Aorta (tissue), 5 donors: ENCODE results near the gene PSEN1. TPM values are rescaled to one million over a fixed set of nuclear protein-coding genes. Genes with fewer than 3 reads are reported as not detected.

Experiments used
- ATAC-seq: fragments of 200-7000 bp; cut with Tn5 transposase; one replicate; pipeline ENCODE4 v1.9.1; 2022; ENCODE audit warnings: moderate library complexity; ENCODE audit not compliant: low FRiP score
- DNase-seq, 2 donors: peaks; one replicate each; pipeline ENCODE4 v3.0.0-alpha.2; 2020
- H3K27ac ChIP-seq, 2 donors: one replicate each; pipeline ENCODE4 v1.5.1; 2013; ENCODE audit warnings: low read length in 2 of 2, mild to moderate bottlenecking in 2 of 2, moderate library complexity in 2 of 2, control low read depth in 1 of 2, inconsistent platforms in 1 of 2, low read depth in 1 of 2
- H3K27me3 ChIP-seq, 2 donors: one replicate each; pipeline ENCODE4 v1.6.1; 2013; ENCODE audit warnings: control low read depth in 1 of 2, low read length in 1 of 2, mild to moderate bottlenecking in 1 of 2, moderate library complexity in 1 of 2; ENCODE audit not compliant: insufficient read depth in 2 of 2, control insufficient read depth in 1 of 2
- H3K36me3 ChIP-seq, 2 donors: one replicate each; pipeline ENCODE4 v1.6.1; 2013; ENCODE audit warnings: control low read depth in 1 of 2, low read length in 1 of 2, mild to moderate bottlenecking in 1 of 2; ENCODE audit not compliant: insufficient read depth in 2 of 2, control insufficient read depth in 1 of 2
- H3K4me1 ChIP-seq, 2 donors: one replicate each; pipeline ENCODE4 v1.6.1; 2013; ENCODE audit warnings: low read length in 2 of 2, control low read depth in 1 of 2, mild to moderate bottlenecking in 1 of 2, moderate library complexity in 1 of 2; ENCODE audit not compliant: insufficient read depth in 2 of 2, control insufficient read depth in 1 of 2
- H3K4me3 ChIP-seq, 2 donors: one replicate each; pipeline ENCODE4 v1.5.1; 2013; ENCODE audit warnings: low read length in 2 of 2, control low read depth in 1 of 2, mild to moderate bottlenecking in 1 of 2
- H3K9me3 ChIP-seq: one replicate; pipeline ENCODE4 v1.6.1; 2013; ENCODE audit warnings: mild to moderate bottlenecking, low read length; ENCODE audit not compliant: control insufficient read depth
- WGBS, 2 donors: extraction: QIAGEN DNeasy Blood & Tissue Kit; methylation state at CpG; one replicate each; pipeline ENCODE4 v1.1.7; 2013; 5-methylcytosine and 5-hydroxymethylcytosine counted together
- intact Hi-C, 2 donors: fragments of 100-400 bp; cut with DNase I; formaldehyde crosslinking; loops; one replicate each; pipeline versions ENCODE4 v1.14.2 to v1.15.0; 2022
- polyA plus RNA-seq, 2 donors: library from polyadenylated mRNA; stranded (reverse); fragments of 200-250 nt; gene quantifications; one replicate each; pipeline ENCODE4 v1.2.3, GENCODE V29; 2013
- total RNA-seq, 2 donors: library from RNA; stranded (reverse); fragmentation: NEBNext Ultra II Directional; extraction: Animal tissue kit (Norgen Biotek cat#: 25700); gene quantifications; one replicate each; pipeline ENCODE4 v1.2.1, GENCODE V29; 2021
- donor health status: healthy with polysubstance abuse.
- donor health status: Bipolar disorder and iron deficiency.
- donor health status: DM: no; HTN: no; CAD: no.
- donor health status: DM: no; HTN: no; CAD: no.
- donor health status: DM: yes; HTN: yes; CAD: no.

PSEN1 gene
- total and polyA plus RNA-seq, 4 donors, result 10.3 to 51.6 (median 32.4) TPM

GRCh38 chr14:73272393-73272792 is 136.1 kb downstream of the PSEN1 start:
- no peak overlapping the region for H3K4me3 ChIP-seq
- H3K27ac ChIP-seq, result no peak overlapping the region
- 23 to 26% methylated on average over 6 of the region's 6 CpGs for WGBS, 2 donors
- intact Hi-C loops, result no loop called here
- ATAC-seq (no peak), DNase-seq (no peak)
- peaks cover 3% of the 10 kb centered on the region in 2 donors for H3K36me3 ChIP-seq
- H3K4me1 ChIP-seq, result no peaks in the 10 kb centered on the region
- no peaks in the 10 kb centered on the region for H3K27me3 ChIP-seq
- no peaks in the 10 kb centered on the region for H3K9me3 ChIP-seq

Other genes starting within 250 kb of the PSEN1 start
- 1 to 10 TPM in 1 of 2 donors, under 1 TPM in 1; 0.65 to 2.2 TPM for gene DPF3, start 242.4 kb upstream of the PSEN1 start, total RNA-seq
- gene DPF3, start 242.4 kb upstream of the PSEN1 start, polyA plus RNA-seq, result under 1 TPM; 0.15 to 0.75 TPM
- gene DCAF4, start 210.0 kb upstream of the PSEN1 start, total RNA-seq, result 10 to 100 TPM; 11.3 to 15.7 TPM
- 1 to 10 TPM; 4.6 to 7.4 TPM for gene DCAF4, start 210.0 kb upstream of the PSEN1 start, polyA plus RNA-seq
- 10 to 100 TPM; 14.2 to 25.2 TPM for gene ZFYVE1, start 109.4 kb upstream of the PSEN1 start, total RNA-seq
- 1 to 10 TPM; 4.8 to 9.6 TPM for gene ZFYVE1, start 109.4 kb upstream of the PSEN1 start, polyA plus RNA-seq
- gene RBM25, start 78.0 kb upstream of the PSEN1 start, total RNA-seq, result 10 to 100 TPM; 79.9 to 83.9 TPM
- 10 to 100 TPM; 25.2 to 57.3 TPM for gene RBM25, start 78.0 kb upstream of the PSEN1 start, polyA plus RNA-seq
- 10 to 100 TPM in 1 of 2 donors, 1 to 10 TPM in 1; 5.8 to 21.4 TPM for gene PAPLN, start 101.0 kb downstream of the PSEN1 start, total RNA-seq
- gene PAPLN, start 101.0 kb downstream of the PSEN1 start, polyA plus RNA-seq, result 1 to 10 TPM; 3.1 to 9.8 TPM